Esophagus squamous epithelium (tissue), 4 donors: ENCODE results near the gene RIPOR1.

Experiments used
- POLR2A ChIP-seq, 4 donors: fragments of 450-650 bp; IDR thresholded peaks; one replicate each; pipeline ENCODE4 v1.6.1; 2017; ENCODE audit warnings: antibody characterized with exemption in 4 of 4, mild to moderate bottlenecking in 4 of 4, moderate library complexity in 3 of 4
- TF ChIP-seq, protein P1 (sequence below), 6 experiments: fragments of 450-650 bp in 4 of 6; fragments of 200-600 bp in 2 of 6; sonication (generic) in 2 of 6; IDR thresholded peaks; one replicate each; pipeline ENCODE4 v1.5.1; 2016 to 2019; ENCODE audit warnings: antibody characterized with exemption in 6 of 6, mild to moderate bottlenecking in 4 of 6, moderate library complexity in 4 of 6

GRCh38 chr16:67539691-67540635 is 11.3 kb downstream of the RIPOR1 start:
- TF ChIP-seq, protein P1, sequence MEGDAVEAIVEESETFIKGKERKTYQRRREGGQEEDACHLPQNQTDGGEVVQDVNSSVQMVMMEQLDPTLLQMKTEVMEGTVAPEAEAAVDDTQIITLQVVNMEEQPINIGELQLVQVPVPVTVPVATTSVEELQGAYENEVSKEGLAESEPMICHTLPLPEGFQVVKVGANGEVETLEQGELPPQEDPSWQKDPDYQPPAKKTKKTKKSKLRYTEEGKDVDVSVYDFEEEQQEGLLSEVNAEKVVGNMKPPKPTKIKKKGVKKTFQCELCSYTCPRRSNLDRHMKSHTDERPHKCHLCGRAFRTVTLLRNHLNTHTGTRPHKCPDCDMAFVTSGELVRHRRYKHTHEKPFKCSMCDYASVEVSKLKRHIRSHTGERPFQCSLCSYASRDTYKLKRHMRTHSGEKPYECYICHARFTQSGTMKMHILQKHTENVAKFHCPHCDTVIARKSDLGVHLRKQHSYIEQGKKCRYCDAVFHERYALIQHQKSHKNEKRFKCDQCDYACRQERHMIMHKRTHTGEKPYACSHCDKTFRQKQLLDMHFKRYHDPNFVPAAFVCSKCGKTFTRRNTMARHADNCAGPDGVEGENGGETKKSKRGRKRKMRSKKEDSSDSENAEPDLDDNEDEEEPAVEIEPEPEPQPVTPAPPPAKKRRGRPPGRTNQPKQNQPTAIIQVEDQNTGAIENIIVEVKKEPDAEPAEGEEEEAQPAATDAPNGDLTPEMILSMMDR (IDR thresholded peaks at IDR 0.05) = no peak
- no peak for TF ChIP-seq POLR2A (IDR thresholded peaks at IDR 0.05)
